Measurements from ENCODE around the gene DEAF1.
A peak's percentile ranks its signal among the peaks of the same experiment; 100 is the strongest.
"Not testable (repeated sequence)": the region's sequence is repeated elsewhere in the genome, so short reads cannot be mapped to it uniquely, and the experiment has no call there.

DEAF1 gene

DNA sequence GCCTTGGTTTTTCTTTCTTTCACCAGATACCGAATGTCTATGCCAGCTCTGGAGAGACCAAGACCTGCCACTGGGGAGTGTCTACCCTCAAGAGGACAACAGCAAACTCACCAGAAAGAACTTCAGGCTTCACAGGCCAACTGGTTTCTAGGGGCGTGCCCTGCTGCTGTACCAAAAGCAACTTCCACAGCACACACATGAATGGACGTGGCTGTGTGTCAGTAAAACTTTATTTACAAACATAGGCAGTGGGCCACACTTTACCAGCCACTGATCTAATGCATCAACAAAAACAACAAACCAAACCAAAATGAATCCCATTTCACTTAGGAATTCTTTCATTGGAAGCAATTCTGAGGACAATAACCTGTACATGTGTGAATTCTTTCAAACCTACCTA, 16.7 kb downstream of the DEAF1 start:
- DNase-seq (ENCODE audit: low spot score): no peak

DNA sequence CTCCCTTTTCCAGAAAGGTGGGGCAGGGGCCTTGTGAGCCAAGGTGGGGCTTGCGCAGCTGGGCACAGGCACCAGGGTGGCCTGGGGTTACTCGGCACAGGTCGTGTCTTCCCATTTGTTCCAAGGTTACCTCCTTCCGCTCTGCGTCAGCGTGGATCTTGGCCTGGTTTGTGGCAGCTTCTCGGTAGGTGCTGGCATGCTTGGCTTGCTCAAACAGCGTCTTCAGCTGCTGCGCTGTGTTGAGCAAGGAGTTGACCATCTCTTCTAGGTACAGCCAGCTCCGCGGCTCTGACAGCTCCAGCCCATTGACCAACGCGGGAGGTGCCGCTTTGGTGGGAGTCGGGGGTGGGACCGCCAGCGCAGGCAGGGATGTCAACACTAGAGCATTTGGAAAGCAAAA, 20.6 kb downstream of the DEAF1 start:
- DNase-seq (ENCODE audit: low spot score): no peak

DNA sequence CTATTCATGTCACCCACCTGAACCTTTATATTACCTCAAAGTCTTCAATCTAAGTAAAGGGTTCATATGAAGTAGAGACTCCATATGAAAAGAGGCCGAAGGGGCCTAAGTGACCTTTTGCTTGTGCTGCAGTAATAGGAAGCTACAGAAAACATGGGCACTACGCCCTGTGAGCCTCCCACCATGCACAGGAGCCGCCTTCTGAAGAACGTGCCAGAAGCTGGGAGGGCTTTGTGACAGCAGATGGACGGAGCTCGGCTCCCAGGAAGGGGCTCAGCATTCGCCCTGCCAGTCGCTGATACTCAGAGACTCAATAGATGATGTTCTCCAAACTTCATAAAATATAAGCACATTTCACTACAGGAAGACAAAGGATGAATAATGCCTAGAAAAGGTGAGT, 21.2 kb downstream of the DEAF1 start:
- no peak for DNase-seq (ENCODE audit: low spot score)

DNA sequence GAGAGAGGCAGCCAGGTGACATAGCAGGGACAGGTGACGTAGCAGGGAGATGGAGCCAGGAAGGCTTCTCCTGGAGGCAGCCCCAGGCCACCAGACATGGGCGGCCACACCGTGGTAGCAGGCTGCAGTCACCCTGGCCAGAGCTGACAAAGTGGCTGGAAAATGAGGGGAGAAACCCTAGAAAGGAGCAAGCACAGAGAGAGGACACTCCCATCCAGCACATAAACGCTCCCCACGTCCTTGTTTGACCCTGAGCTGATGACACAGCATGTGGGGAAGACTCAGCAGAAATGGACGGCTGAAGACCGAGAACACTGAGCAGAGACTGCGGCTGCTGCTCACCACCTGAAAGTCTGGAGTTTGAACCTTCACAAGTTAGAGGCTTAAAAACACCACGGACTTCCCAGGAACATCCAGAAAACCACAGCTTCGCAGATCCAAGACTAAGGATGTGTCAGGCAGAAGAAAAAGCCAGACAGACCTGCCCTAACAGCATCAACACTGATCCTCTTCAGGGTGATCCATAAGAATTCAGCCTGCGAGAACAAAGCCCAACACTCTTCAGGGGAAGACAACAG, 29.2 kb downstream of the DEAF1 start:
- DNase-seq (ENCODE audit: low spot score): no peak

DNA sequence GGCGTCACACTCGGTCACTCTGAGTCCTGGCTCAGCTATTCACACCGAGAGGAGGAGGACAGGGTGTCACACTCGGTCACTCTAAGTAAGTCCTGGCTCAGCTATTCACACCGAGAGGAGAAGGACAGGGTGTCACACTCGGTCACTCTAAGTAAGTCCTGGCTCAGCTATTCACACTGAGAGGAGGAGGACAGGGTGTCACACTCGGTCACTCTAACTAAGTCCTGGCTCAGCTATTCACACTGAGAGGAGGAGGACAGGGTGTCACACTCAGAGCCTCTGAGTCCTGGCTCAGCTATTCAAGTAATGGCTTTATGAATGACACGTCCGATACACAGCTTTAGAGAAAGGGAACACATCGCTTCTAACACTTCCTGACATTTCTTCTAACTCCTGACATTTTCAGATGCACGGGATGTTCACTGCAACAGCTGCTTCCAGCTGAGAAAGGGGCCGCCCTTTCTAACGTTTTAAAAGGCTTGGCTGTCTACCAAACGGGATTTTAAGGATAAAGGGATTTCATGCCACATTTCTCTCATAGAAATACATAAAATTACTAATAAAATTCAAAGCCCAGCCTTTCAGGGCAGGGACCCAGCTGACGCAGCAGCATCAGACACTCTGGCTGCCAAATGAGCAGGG, 29.8 kb downstream of the DEAF1 start:
- no peak for DNase-seq (ENCODE audit: low spot score)

DNA sequence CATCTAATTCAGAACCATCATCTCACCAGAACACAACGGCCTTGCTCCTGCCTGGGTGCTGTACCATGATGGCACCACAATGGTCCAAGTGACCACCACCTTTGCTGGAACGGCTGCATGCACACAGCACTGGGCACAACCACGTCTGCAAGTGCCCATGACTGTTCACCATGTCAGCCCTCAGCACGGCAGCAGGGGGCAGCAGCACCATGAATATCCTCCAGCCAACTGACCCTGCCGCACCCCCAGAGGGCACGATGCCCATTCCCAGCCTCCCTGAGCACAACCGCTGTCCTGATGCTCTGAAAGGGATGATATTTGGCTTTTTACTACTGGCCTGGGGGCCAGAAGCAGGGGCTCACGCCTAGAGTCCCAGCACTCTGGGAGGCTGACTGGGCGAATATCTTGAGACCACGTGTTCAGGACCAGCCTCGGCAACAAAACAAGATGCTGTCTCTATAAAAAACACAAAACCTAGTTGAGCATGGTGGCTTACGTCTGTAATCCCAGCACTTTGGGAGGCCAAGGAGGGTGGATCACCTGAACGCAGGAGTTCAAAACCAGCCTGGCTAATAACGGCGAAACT, 32.2 kb downstream of the DEAF1 start:
- peak; percentile 38 for DNase-seq (ENCODE audit: low spot score)

DNA sequence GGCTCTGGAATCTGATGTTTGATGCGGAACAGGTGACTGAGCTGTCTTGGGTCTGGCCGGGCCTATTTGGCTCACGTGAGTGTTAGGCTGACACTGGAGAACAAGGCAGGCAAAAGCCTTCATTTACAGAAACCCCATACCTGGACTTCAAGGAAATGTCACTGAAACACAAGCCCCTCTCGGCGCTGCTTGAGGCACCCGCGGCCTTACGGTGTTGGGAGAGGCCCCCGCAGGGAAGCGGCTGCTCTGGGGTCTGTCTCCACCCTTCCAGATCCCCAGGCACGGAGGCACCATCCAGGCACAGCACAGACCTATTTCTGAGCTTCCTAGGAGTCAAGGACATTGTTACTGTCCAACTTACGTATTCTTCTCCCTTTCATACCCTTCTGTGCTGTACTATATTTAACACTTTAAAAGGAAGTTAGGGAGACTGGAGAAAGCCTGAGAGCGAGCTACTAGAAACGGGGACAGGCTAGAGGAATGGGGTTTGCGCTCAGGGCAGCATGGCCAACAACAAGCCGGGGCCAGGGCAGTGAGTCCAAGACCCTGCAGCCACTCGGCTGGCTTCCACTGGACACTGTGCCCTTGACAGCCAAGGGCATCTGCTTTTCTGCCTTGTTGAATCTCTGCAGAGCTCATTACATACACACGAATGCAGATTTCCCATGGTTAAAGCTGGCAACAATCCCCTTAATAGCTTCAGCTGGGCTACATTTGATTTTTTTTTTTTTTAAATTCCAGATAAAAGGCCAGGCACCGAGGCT, 34.2 kb downstream of the DEAF1 start:
- no peak for DNase-seq (ENCODE audit: low spot score)

DNA sequence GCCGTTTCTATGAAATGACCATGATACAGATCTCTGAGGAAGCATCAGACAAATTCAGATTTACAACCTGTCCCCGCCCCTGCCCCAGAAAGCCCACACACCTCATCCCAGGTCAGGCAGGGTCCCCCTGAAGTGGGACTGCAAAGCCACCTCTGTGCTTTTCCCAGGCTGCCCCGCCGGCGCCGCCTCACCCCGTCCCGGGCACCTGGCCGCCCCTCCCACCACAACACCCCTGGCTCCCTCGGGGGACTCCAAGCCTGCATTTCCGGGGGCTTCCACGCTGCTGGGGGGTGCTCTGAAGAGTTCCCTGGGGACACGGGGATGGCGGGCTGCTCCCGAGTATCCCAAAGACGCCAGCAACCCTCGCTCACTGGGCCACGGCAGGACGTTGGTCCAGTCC, 34.7 kb downstream of the DEAF1 start:
- DNase-seq (ENCODE audit: low spot score): no peak

DNA sequence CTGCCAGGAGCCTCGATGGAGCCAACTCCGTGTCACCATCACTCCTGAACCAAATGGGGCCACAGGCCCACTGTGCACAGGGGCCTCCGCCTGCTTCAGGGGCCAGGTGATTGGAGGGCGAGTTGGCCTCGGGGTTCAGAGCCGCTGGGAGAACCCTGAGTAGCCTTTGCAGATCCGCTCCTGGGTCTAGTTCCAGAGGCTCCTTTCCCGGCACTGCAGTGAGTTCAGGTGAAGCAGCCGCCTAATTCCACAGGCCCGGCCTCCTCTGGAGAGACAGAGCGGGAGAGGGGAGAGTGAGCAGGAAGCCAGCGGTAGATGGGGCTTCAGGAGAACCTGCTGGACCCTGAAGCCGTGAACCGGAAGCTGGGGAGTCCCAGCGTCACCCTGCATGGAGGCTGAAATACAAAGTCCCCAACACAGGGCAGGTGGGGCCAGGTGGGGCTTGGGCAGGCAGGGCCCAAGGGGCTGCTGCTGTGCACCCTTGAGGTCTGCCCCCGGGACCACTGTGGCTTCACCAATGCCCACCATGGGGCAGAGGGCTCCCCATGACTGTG, 35.4 kb downstream of the DEAF1 start:
- no peak for DNase-seq (ENCODE audit: low spot score)

DNA sequence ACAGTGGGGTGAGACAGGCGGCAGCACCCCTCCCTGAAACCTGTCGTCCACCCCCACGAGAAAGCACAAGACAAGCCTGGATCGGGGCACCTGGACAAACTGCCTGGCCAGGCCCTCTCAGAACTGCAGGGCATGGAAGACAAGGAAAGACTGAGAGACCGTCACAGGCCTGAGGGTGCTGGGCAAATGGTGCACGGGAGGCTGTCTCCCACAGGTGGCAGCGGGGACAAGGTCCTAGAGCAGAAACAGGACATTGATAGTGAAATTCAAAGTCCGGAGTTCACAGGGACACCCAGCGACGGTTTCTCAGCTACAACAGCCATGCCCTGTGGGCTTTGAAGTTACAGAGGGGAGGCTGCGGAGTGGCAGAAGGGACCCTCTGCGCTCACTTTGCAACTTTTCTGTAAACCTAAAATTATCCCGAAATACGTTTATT, 37.3 kb downstream of the DEAF1 start:
- DNase-seq (ENCODE audit: low spot score): no peak

DNA sequence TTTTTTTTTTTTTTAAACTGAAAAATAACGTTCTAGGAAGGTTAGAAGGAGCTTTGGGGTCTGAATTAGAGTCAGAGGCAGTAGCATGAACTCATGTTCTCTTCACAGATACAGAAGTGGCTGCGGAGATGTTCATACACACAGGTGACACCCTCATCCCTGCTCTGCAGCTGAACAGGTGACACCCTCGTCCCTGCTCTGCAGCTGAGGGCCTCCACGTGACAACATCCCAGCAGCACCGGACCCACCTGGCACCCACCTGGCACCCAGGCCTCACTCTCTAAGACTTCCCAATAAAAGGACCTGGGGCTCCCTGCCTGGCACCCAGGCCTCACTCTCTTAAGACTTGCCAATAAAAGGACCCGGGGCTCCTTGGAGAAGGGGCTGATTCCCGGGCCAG, 38.2 kb downstream of the DEAF1 start:
- no peak for DNase-seq (ENCODE audit: low spot score)

DNA sequence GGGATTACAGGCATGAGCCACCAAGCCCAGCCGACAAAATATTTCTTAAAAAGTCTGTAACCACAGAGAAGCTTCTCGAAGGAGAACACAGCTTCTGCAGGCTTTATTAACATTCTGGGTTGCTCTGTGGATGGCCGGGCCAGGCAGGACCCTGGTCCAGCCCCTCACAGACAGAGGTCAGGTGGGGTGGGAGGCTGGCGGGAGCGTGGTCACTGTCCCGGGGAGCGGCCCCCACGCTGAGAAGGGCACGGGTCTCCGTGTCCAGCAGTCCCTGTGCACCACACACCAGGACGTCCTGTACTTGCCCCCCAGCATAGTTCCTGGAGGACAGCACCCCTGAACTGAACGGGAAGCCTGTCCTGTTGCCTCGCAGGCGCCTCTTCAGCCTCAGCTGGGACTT, 38.6 kb downstream of the DEAF1 start:
- DNase-seq (ENCODE audit: low spot score): no peak

DNA sequence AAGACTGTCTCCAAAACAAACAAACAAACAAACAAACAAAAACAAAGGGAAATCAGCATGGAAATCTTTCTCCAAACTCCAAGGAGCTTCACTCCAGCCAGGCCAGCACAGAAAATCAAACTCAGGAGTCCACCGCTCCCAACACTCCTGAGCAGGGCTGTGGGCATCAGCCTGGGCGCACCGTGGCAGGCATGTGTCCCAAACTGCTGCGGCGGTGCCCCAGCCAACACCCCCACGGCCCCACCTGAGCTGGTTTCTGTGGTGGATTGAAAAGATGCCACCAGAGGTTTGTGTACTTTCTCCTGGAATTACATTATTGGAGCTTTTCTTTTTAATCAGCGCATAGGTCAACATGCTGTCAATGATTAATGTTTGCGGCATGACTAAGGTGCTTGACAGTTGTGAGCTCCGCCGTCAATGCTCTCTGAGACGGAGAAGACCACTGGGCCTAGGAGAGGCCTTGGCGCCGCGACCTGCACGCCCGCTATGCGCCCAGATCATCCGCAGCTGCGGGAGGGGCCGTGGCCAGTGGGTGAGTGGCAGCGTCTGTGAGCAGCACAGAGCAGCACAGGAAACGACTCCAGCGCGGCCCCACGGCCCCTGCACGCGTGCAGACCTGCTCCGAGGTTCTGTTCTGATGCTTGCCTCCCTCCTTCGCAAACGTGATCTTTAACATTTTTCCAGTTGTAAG, 39.8 kb downstream of the DEAF1 start:
- DNase-seq (ENCODE audit: low spot score): no peak

DNA sequence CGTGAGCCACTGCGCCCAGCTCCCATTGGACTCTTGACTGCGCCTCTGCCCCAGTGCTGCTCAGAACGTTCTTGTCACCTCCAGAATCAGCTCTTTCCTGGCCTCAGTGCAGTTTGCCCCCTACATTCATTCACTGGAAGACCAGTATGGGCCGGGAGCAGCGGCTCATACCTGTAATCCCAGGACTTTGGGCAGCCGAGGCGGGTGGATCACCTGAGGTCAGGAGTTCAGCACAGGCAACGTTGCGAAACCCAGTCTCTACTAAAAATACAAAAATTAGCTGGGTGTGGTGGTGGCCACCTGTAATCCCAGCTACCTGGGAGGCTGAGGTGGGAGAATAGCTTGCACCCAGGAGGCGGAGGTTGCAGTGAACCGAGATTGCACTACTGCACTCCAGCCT, 40.6 kb downstream of the DEAF1 start:
- not testable (repeated sequence) for DNase-seq (ENCODE audit: low spot score)

DNA sequence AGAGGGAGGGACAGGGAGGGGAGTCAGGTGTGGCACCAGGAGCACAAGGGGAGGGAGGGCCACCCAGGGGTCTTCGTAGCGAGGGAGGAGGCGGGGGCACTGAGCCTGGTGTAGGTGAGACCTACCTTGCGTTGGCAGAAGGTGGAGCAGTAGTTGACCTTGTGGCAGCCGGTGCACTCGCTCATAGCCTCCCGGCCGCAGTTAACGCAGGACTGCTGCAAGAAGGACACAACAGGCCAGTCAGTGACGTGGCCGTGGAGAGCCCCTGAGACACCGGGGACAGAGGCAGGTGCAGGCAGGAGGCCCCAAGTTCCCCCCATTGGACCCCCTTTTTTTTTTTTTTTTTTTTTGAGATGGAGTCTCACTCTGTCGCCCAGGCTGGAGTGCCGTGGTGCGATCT, 41.2 kb downstream of the DEAF1 start:
- no peak for DNase-seq (ENCODE audit: low spot score)

DNA sequence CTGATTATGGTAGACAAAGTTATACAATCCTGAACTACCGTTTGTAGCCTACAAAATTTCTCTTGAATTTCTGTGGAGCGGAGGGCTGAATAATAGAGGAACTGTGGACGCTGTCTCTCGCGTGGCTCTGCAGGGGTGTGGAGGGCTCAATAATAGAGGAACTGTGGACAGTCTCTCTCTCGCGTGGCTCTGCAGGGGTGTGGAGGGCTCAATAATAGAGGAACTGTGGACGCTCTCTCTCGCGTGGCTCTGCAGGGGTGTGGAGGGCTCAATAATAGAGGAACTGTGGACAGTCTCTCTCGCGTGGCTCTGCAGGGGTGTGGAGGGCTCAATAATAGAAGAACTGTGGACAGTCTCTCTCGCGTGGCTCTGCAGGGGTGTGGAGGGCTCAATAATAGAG, 41.9 kb downstream of the DEAF1 start:
- not testable (repeated sequence) for DNase-seq (ENCODE audit: low spot score)

DNA sequence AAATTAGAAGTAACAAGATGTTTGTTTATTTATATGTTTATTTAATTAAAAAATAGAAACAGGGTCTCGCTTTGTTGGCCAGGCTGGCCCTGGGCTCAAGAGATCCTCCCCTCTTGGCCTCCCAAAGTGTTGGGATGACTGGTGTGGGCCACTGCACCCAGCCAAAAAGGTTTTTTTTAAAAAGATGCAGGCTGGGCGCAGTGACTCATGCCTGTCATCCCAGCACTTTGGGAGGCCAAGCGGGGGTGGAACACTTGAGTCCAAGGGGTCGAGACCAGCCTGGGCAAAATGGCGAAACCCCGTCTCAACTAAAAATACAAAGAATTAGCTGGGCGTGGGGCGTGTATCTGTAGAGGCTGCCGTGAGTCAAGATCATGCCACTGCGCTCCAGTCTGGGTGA, 44.5 kb downstream of the DEAF1 start:
- no peak for DNase-seq (ENCODE audit: low spot score)

DNA sequence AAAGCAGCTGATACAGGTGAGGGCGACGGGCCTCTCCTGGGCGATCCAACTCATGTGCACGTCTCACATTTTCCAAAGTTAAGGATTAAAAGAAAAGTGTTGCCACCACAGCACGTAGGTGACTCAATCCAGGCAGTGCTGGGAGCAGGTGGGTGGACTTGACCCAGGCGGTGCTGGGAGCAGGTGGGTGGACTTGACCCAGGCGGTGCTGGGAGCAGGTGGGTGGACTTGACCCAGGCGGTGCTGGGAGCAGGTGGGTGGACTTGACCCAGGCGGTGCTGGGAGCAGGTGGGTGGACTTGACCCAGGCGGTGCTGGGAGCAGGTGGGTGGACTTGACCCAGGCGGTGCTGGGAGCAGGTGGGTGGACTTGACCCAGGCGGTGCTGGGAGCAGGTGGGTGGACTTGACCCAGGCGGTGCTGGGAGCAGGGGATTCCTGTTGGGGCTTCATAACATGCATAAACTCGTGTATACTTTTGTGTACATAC, 47.3 kb downstream of the DEAF1 start:
- not testable (repeated sequence) for DNase-seq (ENCODE audit: low spot score)

DNA sequence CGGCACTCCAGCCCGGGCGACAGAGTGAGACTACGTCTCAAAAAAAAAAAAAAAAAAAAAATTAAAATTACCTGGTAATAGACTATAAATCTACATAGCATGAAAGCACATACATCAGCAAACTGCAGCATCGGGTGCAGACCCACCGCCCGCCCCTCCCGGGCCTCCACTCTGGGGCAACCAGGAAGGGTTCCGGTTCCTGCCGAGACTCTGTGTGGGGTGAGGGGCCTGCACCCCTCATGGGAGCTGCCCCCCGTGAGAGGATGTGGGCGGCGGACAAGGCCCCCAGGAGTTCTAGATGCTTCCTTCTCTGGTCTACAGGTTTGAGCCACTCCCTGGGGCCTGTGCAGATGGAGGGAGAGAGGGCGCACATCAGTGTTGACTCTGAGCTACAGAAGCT, 48.8 kb downstream of the DEAF1 start:
- no peak for DNase-seq (ENCODE audit: low spot score)

DNA sequence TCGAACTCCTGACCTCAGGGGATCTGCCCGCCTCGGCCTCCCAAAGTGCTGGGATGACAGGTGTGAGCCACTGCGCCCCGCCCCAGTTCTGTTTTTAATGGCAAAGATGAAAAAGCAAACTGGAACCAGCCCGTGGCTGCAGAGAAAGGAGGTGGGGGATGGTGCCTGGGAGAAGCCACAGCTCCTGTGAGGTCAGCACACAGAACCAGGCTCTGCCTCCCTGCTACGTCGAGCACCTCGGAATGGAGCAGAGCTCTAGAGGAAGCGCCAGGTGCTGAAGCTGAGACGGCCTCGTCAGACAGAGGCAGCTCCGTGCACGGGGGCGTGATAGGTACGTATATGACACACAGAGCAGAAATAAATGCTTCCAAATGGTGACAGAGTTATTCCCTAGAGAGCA, 49.5 kb downstream of the DEAF1 start:
- DNase-seq (ENCODE audit: low spot score): no peak

DNA sequence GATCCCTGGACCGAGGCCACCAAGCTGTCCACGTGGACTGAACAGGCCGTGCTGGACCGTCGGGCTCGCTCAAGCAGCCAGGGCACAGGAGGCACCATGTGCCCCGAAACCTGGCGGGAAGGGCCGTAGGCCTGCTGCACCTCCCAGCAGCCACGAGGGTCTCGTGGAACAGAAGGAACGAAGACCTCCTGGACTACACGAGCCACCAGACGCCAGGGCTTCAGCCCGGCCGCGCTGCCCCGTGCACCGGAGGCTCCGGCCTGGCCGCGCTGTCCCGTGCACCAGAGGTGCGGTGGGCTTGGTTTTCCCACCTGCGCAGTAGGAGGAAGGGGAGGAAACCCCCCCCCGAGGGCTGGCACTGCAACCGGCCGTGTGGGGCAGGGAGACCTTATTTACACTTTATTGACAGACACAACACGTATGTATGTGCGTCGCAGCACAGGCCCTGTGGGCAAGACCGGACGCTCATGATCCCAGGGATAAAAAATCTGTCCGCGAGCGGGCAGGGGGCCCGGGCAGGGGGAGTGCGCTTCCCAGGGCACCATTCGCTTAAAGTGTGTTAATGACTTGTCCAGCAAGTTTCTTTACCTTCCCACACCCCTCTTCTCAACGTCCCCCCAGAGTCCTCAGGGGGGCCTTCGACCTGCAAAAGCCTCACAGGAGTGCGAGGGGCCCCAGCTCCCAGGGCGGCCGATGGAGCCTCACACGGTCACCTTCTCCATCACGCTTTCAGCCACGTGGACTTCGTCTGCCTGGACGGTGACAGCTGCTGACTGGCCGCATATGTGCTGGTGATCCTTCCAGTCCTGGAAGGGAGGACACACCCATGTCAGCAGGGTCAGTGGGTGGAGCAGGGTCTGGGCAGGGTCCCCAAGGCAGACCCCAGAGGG, 50.9 kb downstream of the DEAF1 start:
- no peak for DNase-seq (ENCODE audit: low spot score)

Measured in kidney capillary endothelial cell (primary cell).